Progenitor cell of endocrine pancreas (in vitro differentiated cells): ENCODE measurements around the gene PRKAB1. TPM values are rescaled to one million over a fixed set of nuclear protein-coding genes. Genes with fewer than 3 reads are reported as not detected.

ENCODE experiments used
- DNase-seq: peaks from one replicate; pipeline ENCODE4 v3.0.0; 2021; ENCODE audit warnings: low spot score; ENCODE audit not compliant: unreplicated experiment
- H3K27ac Mint-ChIP-seq: 2 replicates; pipeline ENCODE4 v1.8.0; 2021; ENCODE audit warnings: mild to moderate bottlenecking, moderate library complexity, mixed read lengths
- H3K27me3 Mint-ChIP-seq: 2 replicates; pipeline ENCODE4 v1.8.0; 2021; ENCODE audit warnings: mixed read lengths
- H3K36me3 Mint-ChIP-seq: 2 replicates; pipeline ENCODE4 v1.8.0; 2022; ENCODE audit warnings: mixed read lengths; ENCODE audit not compliant: insufficient read depth
- H3K4me1 Mint-ChIP-seq: 2 replicates; pipeline ENCODE4 v1.8.0; 2021; ENCODE audit warnings: low read depth, mixed read lengths
- H3K4me3 Mint-ChIP-seq: 2 replicates; pipeline ENCODE4 v1.8.0; 2021; ENCODE audit warnings: low read depth, mild to moderate bottlenecking, moderate library complexity, mixed read lengths
- H3K9me3 Mint-ChIP-seq: 2 replicates; pipeline ENCODE4 v1.8.0; 2021; ENCODE audit warnings: low read depth, mixed read lengths
- microRNA-seq: library from miRNA; unstranded; fragments of <30 nt; microRNA quantifications from one replicate; pipeline ENCODE4 v1.1.0, GENCODE V29; 2020; ENCODE audit warnings: borderline number of aligned reads; ENCODE audit not compliant: unreplicated experiment
- total RNA-seq: library from RNA; stranded (reverse); gene quantifications from 2 replicates; pipeline ENCODE4 v1.2.1, GENCODE V29; 2021
- TF ChIP-seq, protein P1 (sequence below): fragments of 200-600 bp; sonication (generic); IDR thresholded peaks from one replicate; pipeline ENCODE4 v1.5.0; 2021; ENCODE audit warnings: antibody characterized with exemption, mild to moderate bottlenecking; ENCODE audit not compliant: unreplicated experiment

Gene PRKAB1
- total RNA-seq, 1 donor from 2014 or later: 41.3 TPM

DNA sequence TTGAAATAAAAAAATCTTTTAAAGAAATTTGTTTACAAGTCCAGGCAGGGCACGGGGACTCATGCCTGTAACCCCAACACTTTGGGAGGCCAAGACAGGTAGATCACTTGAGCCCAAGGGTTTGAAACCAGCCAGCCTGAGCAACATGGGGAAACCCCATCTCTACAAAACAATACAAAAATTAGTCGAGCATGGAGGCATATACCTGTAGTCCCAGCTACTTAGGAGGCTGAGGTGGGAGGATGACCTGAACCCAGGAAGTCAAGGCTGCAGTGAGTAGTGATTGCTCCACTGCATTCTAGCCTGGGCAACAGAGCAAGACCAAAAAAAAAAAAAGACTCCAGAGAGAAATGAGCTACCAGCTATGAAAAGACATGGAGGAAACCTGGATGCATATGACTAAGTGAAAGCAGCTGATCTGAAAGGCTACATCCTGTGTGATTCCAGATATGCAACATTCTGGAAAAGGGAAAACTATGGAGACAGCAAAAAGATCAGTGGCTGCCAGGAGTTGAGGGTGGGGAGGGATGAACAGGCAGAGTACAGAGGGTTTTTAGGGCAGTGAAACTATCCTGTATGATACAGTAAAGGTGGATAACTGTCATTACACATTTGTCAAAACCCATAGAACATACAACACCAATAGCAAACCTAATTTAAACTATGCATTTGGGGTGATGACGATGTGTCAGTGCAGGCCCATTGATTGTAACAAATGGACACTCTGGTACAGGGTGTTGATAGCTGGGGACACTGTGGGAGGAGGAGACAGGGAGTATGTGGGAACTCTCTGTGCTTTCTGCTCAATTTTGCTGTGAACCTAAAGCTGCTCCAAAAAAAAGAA is 59.9 kb downstream of the PRKAB1 start:
- no peaks in the 10 kb centered on the region for H3K27me3 Mint-ChIP-seq
- no peaks in the 10 kb centered on the region for H3K9me3 Mint-ChIP-seq
- H3K4me3 Mint-ChIP-seq: no peak overlapping the region
- DNase-seq: no peak
- TF ChIP-seq, protein P1, sequence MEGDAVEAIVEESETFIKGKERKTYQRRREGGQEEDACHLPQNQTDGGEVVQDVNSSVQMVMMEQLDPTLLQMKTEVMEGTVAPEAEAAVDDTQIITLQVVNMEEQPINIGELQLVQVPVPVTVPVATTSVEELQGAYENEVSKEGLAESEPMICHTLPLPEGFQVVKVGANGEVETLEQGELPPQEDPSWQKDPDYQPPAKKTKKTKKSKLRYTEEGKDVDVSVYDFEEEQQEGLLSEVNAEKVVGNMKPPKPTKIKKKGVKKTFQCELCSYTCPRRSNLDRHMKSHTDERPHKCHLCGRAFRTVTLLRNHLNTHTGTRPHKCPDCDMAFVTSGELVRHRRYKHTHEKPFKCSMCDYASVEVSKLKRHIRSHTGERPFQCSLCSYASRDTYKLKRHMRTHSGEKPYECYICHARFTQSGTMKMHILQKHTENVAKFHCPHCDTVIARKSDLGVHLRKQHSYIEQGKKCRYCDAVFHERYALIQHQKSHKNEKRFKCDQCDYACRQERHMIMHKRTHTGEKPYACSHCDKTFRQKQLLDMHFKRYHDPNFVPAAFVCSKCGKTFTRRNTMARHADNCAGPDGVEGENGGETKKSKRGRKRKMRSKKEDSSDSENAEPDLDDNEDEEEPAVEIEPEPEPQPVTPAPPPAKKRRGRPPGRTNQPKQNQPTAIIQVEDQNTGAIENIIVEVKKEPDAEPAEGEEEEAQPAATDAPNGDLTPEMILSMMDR: no peak
- H3K4me1 Mint-ChIP-seq: no peaks in the 10 kb centered on the region
- H3K36me3 Mint-ChIP-seq: peaks cover 2% of the 10 kb centered on the region
- H3K27ac Mint-ChIP-seq: peak overlapping the region; percentile 24

DNA sequence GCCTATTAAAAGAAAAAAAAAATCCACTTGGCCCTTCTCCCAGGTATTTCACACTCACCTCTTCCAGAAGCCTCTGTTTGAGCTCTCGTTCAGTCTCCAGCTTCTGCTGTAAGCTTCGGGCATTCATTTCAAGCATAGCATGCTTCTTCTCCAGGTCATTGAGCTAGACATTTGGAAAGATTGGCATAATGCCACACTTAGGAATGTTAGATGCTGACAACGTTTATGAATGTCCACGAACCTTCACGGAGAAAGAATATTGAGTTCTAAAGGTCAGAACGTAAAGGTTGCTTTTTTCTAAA is 60.5 kb downstream of the PRKAB1 start:
- DNase-seq: no peak
- Mint-ChIP-seq H3K4me1 (no peaks in the 10 kb centered on the region), H3K27ac (no peak overlapping the region)

DNA sequence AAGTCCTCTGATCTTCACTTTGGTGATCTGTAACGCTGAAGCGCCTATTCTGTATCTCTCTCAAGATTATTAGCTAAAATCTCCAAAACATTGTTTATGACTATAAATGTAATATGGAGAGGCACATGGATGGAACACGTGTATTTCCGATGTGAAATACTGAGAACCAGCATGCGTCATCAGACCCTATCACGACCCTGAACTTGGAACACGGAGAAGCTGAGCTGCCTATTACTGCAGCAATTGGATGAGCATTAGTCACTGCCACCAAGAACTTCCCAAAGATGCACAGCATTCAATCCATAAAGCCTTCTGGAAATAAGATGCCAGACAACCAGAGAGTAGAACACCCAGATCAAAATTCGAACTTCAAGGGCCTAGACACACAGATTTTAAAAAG is 61.9 kb downstream of the PRKAB1 start:
- Mint-ChIP-seq H3K27me3 (no peaks in the 10 kb centered on the region), H3K4me1 (no peaks in the 10 kb centered on the region), H3K36me3 (peaks cover 6% of the 10 kb centered on the region), H3K4me3 (no peak overlapping the region), H3K27ac (no peak overlapping the region), H3K9me3 (no peaks in the 10 kb centered on the region)
- TF ChIP-seq, protein P1: no peak
- no peak for DNase-seq

More for the DNA sequence above, 60.5 kb downstream of the PRKAB1 start:
- H3K4me3 Mint-ChIP-seq: no peak overlapping the region
- TF ChIP-seq, protein P1: no peak
- H3K27me3 Mint-ChIP-seq: no peaks in the 10 kb centered on the region
- H3K36me3 Mint-ChIP-seq: peaks cover 3% of the 10 kb centered on the region
- H3K9me3 Mint-ChIP-seq: no peaks in the 10 kb centered on the region

DNA sequence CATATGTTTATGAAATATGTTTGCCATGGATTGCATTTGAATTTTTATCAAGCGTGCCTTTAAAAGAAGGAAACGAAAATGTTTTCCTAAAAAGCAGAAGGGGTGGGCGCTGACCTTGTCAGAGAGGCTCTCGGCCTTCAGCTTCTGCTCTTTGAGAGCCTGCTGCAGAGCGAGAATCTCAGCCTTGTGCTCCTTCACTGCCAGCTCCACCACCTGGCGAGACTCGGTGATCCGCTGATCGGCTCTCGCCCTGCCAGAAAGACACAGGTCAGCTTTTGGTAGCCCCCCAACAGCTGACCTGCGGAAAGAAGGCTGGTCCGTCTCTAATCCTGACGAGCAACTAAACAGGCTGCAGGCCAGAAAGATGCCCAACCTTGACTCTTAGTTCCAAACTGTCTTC is 62.4 kb downstream of the PRKAB1 start:
- no peak overlapping the region for H3K27ac Mint-ChIP-seq
- peaks cover 6% of the 10 kb centered on the region for H3K36me3 Mint-ChIP-seq
- DNase-seq: no peak
- H3K4me1 Mint-ChIP-seq: no peaks in the 10 kb centered on the region
- H3K9me3 Mint-ChIP-seq: no peaks in the 10 kb centered on the region
- no peak overlapping the region for H3K4me3 Mint-ChIP-seq
- H3K27me3 Mint-ChIP-seq: no peaks in the 10 kb centered on the region
- TF ChIP-seq, protein P1: no peak

Small RNA genes within 50 kb of the gene (microRNA-seq; reads per million reads assigned to microRNA genes)
- gene MIR1178: not detected

Other genes with a start within 250 kb of the PRKAB1 start
- gene TMEM233, start 74.4 kb upstream of the PRKAB1 start, total RNA-seq: not detected in 2 replicates
- gene CIT, start 209.2 kb downstream of the PRKAB1 start, total RNA-seq: 40.8 and 44.1 TPM in 2 replicates